GF-D8 (cell line): ENCODE measurements around the gene GLYATL1B.
"Not testable (repeated sequence)": the region's sequence is repeated elsewhere in the genome, so short reads cannot be mapped to it uniquely, and the experiment has no call there.

Experiments used
- DNase-seq: peaks from one replicate; lab custom pipeline; 2025; lab: John Stamatoyannopoulos, UW

GLYATL1B gene

DNA sequence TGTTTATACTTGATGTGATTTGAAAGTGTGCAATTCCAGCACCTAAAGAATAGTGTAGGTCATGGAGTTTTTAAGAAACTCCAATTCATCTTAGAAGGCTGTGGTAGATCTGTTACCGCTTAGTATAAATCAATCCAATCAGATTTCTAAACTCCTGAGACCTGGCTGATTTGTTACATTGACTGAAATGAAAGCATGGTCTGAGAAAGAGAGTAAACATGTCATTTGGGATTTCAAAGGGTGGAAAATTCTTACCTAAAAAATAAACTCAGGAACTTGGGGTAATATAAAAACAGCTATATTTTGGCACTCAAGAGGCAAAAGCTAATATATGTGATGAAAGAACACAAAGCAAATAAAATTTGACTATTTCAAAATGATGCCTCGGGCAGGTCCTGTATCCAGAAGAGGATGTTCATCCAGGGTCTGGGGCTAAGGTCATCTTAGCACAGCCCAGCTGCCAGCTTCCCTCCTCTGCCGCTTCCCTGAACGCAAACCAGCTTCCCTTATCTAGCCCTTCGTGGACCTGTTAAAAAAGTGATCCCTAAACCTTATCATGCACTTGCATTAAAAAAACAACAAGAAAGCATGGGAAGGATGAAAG is 10.0 kb downstream of the GLYATL1B start:
- not testable (repeated sequence) for DNase-seq

GRCh38 chr11:59097113-59097708 is 11.1 kb downstream of the GLYATL1B start:
- DNase-seq, result peak; percentile 12

DNA sequence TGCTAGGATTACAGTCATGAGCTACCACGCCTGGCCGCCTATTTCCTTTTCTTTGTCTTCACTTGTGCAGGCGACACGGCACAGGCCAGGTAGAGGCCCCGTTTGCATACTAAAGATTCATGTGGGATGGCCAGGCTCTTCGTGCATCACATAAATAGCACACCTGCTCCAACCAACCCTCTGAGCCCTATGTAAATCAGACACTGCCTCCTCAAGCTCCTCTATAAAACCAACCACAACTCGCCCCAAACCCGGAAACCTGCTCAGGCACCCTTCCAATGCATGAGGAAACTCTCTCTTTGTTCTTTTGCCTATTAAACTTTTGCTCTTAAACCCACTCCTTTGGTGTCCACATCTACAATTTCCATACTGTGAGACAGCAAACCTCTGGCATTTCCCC is 11.8 kb downstream of the GLYATL1B start:
- DNase-seq, result not testable (repeated sequence)

GRCh38 chr11:59102259-59102765 is 16.2 kb downstream of the GLYATL1B start:
- no peak for DNase-seq

DNA sequence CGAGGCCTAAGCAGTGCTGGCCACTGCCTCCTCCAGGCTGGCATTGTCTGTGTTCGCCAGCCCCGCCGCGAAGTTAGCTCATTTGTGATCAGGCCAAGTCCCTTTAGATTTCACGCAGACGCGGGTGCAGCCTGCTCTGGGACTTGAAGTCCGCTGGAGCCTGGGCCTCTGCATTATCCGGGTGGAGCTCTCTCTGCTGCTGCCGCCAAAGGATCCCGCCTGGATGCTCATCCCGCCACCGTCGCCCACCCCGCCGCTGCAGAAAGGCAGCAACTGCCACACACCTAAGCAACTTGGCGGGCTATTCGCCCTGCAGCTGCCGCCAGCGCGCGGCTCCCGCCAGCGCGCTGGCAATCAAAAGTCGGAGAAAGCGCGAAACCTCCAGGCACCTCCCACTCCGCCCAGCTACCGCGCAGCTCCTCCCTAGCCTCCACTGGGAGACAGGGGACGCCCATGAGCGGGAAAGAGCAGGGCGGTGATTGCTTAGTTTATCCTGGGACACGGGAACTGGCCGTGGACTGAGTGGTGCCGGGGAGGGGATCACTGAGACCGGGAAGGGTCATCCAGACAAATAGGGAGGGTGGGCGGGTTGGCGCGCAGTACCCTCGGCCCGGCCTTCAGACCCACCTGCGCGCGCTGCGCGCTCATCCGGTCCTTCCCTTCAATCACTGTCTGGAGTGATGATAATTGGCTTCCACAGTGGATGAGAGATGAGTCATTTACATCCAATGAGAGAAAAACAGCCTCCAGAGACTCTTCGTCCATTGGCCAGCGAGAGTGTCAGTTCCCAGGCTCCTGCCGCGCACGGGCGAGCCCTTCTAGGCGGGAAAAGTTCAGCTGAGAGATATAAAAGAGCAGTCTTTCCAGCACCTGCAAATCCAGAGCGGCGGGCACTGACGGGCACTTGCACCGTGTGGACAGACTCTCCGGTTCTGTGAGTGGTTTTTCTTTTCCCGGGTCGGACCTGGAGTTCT is 20.5 kb downstream of the GLYATL1B start, which contains the start of gene FAM111B:
TSS of gene FAM111B (plus strand) at position 875 of the 974 bp plus-strand sequence. CDS start 2,389 bp downstream, outside the sequence.
- no peak for DNase-seq

- not testable (repeated sequence) for DNase-seq
Measured at GRCh38 chr11:59107721-59108120, 21.6 kb downstream of the GLYATL1B start.

GRCh38 chr11:59112494-59112893 is 26.4 kb downstream of the GLYATL1B start:
- DNase-seq, result no peak

DNA sequence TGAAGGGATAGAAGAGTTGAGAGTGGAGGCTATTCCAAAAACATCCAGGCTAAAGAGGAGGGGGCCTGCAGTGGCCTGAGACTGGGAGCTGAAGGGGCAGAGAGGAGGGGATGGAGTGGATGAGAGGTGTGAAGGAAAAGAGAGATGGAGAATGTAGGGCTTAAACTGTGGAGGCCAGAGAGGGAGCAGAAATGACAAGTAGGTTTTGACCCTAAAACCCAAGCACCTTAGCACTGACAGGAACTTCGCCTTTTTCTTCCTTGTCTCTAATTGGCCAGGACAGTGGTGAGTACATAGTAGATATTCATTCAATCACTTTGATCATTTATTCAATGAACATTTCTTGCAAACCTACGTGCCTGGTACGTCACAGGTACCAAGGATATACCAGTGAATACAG is 28.2 kb downstream of the GLYATL1B start:
- DNase-seq, result no peak

GRCh38 chr11:59115553-59115952 is 29.4 kb downstream of the GLYATL1B start:
- no peak for DNase-seq

DNA sequence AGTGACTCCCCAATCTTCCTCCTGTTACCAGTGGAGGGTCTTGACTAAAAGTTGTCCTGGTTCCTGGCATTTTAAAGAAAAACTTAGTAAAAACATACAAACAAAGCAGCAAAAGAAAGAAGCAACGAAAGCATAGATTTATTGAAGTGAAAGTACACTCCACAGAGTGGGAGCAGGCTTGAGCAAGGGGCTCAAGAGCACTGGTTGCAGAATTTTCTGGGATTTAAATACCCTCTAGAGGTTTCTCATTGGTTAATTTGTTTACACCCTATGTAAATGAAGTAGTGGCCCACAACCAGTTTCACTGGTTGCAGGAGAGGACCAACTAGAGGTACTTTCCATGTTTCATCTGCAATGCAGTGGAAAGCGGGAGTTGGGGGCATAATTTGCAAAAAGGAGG is 31.7 kb downstream of the GLYATL1B start:
- DNase-seq, result no peak

- no peak for DNase-seq
Measured at GRCh38 chr11:59119826-59120225, 33.7 kb downstream of the GLYATL1B start.

DNA sequence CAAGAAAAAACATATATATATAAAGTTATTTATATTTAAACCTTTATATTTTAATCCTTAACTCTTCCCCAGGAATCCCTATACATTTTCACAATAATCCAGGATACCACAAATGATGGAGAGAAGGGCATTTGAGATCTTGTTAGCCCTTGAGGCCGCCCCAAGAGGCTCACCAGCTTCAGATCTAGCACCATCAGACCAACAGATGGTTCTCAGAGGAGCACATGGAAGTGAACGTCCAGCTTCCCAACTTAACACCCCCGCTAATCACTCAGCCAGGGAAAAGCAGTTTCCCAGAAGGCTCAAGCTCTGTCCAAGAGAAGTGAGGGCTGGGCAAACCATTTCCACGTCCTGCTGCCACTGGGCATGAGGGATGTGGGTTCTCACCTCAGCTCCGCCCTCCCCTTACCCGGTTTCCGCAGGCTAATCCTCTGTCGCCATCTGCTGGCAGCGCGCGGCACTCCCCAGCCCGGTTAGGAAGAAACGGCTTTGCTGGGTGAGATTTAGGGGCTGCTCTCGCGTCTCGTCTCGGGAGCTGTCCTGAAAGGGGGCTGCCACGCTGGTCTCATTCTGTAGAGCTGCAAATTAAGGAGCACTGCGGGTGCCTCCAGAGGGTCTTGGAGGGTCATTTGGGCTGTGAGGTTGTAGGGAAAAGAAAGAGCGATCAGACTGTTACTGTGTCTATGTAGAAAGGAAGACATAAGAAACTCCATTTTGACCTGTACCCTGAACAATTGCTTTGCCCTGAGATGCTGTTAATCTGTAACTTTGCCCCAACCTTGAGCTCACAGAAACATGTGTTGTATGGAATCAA is 49.7 kb downstream of the GLYATL1B start:
- DNase-seq, result peak; percentile 33

DNA sequence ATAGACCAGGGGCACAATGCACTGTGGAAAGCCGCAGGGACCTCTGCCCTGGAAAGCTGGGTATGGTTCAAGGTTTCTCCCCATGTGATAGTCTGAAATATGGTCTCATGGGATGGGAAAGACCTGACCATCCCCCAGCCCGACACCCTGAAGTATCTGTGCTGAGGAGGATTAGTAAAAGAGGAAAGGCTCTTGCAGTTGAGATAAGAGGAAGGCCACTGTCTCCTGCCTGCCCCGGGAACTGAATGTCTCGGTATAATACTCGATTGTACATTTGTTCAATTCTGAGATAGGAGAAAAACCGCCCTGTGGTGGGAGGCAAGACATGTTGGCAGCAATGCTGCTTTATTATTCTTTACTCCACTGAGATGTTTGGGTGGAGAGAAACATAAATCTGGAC is 50.4 kb downstream of the GLYATL1B start:
- not testable (repeated sequence) for DNase-seq

GRCh38 chr11:59137190-59137589 is 51.1 kb downstream of the GLYATL1B start:
- DNase-seq, result no peak

GRCh38 chr11:59138643-59139042 is 52.5 kb downstream of the GLYATL1B start:
- no peak for DNase-seq

GRCh38 chr11:59141191-59141590 is 55.1 kb downstream of the GLYATL1B start:
- no peak for DNase-seq

- DNase-seq, result no peak
Measured at GRCh38 chr11:59141673-59142460, 55.8 kb downstream of the GLYATL1B start.

GRCh38 chr11:59142530-59143507 is 56.7 kb downstream of the GLYATL1B start, which contains the start of gene FAM111A:
TSS of gene FAM111A (plus strand) at chr11:59142856. CDS start at chr11:59148873, 6,017 bp downstream.
- DNase-seq, result peak; percentile 70

- DNase-seq, result no peak
Measured at GRCh38 chr11:59144096-59144495, 58.0 kb downstream of the GLYATL1B start.
